HG03280 (cell line): Measurements from ENCODE around the gene C1orf210.
A peak's percentile ranks its signal among the peaks of the same experiment; 100 is the strongest.

Experiments used
- ATAC-seq: cut with Tn5 transposase; IDR thresholded peaks from one replicate; pipeline ENCODE4 v1.9.1; 2021; ENCODE audit warnings: mild to moderate bottlenecking, moderate library complexity; ENCODE audit not compliant: unreplicated experiment

C1orf210 gene

DNA sequence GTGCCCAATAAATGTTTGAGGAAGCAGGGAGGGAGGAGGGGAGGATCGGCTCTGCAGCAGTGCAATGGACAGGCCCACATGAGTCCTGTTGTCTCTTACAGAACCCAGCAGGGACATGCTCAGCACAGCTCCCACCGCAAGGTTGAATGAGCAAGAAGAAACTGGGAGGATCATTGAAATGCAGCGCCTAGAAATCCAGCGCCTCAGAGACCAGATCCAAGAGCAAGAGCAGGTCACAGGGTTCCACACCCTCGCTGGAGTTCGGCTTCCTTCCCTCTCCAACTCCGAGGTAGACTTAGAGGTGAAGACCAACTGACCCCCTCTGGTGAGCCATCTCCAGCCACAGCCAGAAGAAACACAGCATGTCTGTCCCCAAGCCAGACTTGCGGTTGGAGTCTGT, 31.5 kb downstream of the C1orf210 start:
- no peak for ATAC-seq

DNA sequence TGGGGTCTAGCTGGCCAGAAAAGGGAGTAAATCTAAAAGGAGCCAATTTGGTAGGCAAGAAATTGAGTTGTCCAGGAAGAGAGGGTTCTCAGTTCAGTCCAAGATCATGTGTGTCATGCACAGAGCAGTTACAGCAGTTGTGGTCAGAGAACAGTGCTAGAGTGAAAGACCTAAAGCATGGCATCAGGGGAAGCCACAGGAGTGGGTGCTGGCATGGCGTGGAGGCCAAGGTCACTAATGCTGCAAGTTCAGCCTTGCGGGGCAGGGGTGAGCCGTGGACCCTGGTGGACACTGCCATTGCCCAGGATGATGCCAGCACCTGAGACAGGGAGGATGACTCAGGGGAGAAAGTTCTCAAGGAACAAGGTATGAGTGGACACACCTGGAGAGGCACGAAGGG, 32.2 kb downstream of the C1orf210 start:
- ATAC-seq = no peak

DNA sequence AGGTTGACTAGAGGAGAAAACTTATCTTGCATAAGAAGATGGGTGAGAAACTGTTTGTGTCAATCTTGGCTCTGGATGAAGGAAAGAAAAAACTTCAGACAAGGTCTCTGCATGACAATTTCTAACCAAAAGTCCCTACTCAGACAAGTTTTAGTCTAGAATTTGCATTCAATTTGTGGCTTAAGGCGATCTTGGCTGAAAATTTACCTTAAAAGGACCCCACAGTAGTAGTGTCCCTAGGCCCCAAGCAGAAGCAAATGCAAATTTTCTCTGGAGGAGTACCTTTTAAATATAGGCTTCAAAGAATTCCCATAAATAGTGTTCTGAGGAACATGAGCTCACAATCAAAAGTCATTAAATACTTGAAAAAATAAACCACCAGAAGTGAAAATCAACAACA, 33.2 kb downstream of the C1orf210 start:
- ATAC-seq = no peak

DNA sequence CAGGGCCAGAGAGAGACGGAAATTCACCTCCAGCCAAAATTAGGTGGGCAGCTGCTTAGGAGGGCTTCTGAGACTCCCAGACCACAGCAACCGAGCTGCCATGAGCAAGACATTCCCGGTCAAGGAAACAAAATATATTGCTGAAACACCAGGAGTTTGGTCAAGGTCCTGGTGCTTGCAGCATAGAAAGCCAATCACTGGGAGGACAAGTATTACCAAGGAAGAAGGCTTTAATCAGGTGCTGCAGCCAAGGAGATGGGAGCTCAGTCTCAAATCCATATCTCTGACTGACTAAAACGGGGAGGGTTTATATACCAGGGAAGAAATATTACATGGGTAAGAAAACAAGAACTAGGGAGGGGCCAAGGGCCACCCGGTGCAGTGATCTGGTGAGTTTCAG, 34.4 kb downstream of the C1orf210 start:
- ATAC-seq = no peak

DNA sequence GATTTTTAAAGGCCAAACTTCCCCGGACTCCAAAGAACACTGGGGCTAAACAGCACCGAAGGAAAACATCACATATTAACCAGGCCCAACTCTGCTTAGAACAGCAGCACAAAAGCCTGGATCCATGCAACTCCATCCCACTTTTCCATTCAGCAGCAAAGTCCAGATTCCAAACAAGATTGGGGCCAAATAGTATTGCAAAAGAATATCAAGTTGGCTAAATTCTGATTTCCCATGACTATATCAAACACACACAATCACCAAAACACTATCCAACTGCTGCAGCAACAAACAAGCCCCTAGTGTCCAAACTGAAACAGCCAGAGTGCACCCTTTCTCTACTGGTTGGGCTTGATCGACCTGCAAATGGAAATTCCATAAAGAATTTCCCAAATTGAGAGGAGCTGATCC, 35.0 kb downstream of the C1orf210 start:
- ATAC-seq = no peak

DNA sequence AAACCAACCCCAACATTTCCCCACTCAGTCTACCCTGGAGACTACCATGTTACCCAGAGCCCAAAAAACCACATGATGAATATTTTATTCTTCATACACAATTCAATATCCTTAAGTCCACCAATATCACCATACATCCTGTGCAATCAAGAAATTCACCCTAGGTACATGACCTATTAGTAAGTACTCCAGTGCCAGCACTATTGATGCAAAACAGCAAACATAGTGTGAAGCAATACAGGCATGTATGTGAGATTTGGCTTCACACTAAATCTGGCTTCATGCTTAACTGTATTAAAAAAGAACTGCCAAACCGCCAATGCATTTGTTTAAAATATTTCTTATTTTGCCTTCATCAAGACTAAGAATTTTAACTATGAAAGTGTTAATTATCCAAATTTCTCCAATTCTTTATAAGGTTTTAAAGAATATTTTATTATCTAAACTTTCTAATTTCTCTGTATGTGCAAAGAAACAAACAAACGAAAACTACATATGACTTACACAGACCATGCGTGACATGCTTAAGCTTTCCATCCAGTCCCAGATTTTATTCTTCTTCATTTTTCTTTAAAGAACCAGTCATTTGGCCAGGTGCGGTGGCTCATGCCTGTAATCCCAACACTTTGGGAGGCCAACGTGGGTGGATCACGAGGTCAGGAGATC, 38.0 kb downstream of the C1orf210 start:
- no peak for ATAC-seq

DNA sequence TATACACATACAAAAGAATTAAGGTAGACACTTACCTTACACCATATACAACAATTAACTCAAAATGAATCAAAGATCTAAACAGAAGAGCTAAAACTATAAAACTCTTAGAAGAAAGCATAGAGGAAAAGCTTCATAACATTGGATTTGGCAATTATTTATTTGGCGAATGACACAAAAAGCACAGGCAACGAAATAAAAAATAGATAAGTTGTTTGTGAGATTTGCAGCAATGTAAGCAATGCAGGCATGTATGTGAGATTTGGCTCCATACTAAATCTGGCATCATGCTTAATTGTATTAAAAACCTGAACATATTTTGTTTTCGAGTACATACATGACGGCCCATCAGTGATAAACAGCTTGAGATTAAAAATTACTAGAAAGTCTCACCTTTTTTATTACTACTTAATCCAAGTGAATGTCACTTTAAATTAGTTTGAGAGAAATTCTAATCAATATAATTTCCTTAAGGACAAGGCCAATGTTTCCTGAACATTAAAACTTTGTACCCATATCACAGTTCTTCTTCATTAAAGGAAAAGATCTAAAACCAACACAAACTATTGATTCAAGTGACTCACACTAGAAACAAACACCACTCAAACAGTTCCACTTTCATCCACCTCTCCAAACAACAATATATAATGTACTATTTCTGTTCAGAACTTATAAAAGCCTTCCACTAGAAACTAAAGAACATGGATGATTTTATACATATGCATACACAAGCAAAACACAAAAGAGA, 38.7 kb downstream of the C1orf210 start:
- ATAC-seq = no peak

DNA sequence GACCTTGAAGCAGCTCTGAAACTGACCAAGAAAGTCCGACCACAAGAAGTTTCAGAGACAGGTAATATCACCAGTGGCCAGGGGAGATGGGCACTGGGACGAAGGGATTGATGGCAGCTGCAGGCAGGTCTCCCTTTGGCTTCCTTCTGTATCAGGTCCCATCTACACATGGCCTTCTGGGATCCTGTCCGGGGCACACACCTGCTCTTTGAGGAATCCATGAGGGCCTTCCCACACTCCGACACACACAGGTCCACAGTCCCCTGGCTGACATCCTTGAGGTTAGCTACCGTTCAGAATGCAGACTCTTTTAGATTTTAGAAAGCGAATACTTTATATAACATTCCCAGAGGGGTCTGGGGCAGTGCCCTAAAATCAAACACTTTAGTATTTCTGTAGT, 42.1 kb downstream of the C1orf210 start:
- no peak for ATAC-seq

DNA sequence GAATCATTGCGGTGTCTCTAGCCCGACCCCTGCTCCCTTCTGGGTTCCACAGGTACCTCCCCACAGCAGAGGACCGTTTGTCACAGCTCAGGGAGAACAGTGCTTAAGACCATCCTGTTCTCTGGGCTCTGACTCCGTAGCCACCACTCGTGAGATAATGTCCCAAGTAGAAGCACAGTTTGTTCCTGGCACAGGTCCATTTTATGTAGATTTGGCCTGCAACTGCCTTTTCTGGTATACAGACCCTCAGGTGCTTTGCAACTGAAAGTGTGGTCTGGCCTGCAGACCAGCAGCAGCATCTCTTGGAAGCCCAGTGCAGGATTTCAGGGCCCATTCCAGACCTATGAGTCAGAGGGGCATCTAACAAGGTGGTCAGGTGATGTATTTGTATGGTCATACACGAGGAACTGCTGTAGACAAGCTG, 44.0 kb downstream of the C1orf210 start:
- ATAC-seq = no peak

DNA sequence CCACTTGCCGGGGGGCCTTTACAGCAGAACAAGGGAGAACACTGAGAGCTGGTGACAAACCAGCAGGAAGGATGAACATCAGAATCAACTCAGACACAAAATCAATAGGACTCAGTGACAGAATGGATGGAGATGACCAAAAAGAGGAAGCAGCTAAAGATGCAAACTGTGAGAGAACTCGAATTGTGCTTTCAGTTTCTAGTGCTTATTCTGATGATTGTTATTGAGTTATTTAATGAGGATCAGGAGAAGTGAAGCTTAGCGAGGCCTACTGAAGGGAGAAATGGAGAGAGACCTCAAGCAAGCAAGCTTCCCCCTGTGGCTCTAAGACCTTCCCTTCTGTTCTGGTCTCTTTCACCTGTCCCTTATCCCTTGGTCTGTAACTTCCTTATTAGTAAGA, 45.9 kb downstream of the C1orf210 start:
- ATAC-seq = peak; percentile 73

DNA sequence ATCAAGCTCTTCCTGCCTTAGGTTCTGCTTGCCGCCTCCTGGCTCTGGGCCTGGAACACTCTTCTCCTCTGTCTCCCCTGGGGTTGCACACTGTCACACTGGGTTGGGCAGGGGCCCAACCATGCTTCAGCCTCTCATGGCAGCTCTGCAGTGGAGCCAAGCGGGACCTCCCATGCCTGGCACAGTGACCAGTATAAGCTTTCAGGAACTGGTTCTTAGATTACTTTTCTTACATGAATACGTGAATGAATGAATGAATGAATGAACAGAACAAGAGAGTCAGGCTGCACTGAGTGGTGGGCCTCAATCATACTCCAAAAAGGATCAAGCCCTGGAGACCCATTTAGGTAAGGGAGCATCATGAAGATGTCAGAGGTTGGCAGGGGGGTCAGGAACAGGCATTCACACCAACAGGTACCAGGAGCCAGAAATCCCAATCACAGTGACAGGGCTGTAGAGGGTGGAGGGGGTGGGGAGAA, 46.4 kb downstream of the C1orf210 start:
- peak; percentile 24 for ATAC-seq

DNA sequence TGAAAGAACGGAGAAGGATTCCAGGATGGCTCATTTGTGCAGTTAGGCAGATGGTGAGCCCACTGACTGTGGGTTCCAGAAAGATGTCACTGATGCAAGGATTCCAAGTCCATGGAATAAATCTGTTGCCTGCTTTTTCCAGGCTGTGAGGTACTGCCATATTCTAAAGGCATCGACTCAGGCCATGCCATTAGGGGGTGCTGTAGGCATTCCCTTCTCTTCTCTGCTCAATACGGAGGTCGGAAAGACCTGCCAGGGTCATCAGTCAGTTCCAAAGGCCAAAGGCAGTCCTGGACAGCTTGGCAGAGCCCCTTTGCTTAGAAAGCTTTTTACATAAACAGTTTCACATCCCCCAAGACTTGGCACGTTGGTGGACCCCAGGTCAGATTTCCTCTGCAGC, 47.3 kb downstream of the C1orf210 start:
- no peak for ATAC-seq

DNA sequence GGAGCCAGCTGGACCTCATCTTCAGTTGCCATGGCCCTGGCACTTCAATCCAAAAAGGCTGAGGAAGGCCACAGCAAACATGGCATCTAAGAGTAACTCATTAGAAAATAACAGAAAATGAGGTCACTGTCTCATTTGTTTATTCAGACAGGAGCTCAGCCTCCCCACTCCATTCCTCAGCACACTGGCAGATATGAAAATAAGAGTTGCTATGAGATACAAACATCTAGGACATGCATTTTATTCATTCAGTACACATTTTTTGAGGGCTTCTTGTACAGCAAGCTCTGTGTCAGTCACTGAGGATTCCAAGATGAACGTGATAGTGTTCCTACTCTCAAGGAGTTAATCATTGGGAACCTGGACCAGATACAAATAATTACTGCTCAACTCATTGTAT, 48.3 kb downstream of the C1orf210 start:
- ATAC-seq = no peak

DNA sequence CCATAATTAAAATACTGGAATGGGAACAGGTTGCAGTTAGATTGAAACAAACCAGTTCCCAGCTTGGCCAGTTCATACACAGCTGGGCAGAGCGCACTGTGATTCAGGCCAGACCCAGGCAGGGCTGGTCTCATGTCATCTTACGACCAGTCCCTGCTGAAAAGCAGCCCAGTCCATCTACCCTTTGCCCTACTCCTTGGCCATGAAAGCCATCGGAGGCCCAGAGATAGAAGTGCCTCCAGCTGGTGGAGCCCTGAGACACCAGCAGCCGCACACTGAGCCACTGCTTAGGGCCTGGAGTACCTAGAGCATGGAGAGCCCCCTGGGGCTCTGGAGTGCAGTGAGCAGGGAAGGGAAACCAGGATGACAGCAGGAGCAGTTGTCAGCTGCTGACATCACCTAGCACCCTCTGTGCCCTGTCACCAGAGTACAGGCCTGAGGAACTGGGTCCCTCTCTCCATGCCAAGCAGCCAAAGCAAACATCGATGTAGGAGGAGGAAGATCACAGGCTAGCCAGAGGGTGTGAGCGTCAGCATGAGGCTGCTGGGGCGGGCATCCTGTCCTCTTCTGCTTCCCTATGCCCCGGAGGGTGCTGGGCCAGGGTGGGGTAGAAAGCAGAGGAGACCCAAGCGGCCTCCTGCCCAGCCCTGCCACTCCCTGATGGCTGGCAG, 49.8 kb downstream of the C1orf210 start:
- ATAC-seq = no peak

DNA sequence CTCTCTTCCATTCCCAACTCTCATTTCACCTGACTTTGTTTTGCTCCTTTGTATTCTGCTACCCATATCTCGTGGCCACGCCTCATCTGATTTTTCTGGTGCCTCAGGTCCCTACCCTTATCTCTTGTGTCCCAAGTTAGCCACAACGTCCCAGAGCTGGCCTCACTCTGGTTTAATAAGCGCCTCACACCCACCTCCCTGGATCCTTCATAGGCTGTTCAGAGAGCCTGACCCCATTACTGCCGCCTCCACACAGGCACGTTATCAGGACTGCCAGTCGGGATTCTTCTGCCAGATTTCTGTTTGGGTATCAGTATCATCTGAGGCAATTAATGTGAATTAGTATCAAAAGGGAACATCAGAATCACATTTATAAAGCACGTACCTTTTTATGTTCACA, 50.3 kb downstream of the C1orf210 start:
- ATAC-seq = no peak

DNA sequence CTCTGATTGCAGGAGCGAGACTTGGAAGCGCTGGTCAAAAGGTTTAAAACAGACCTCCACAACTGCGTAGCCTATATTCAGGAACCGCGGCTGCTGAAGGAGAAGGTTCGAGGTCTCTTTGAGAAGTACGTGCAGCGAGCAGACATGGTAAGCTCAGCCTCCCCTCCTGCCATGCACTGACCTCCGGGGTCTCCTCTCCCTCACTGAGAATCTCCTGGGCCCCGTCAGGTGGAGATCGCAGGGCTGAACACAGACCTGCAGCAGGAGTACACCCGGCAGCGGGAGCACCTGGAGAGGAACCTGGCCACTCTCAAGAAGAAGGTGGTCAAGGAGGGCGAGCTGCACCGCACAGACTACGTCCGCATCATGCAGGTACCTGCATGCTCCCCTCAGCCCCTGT, 51.1 kb downstream of the C1orf210 start:
- no peak for ATAC-seq

DNA sequence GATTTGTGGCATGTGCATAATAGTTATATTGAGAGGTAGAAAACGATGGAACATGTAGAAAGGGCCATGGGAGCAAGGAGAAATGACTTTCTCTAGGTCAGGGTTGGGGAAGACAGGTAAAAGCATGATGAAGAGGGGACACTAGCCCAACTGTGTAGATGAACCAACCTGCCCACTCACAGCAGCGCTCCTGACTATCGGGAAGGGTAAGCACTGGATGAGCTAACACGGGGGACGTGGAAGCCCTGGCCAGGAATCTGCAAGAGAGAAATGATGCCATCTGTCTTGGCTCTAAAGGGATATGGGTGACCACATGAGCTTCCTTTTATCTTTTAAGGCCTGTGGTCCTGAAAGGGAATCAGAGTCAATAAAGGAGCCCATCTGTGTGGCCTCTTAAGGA, 51.8 kb downstream of the C1orf210 start:
- ATAC-seq = no peak

DNA sequence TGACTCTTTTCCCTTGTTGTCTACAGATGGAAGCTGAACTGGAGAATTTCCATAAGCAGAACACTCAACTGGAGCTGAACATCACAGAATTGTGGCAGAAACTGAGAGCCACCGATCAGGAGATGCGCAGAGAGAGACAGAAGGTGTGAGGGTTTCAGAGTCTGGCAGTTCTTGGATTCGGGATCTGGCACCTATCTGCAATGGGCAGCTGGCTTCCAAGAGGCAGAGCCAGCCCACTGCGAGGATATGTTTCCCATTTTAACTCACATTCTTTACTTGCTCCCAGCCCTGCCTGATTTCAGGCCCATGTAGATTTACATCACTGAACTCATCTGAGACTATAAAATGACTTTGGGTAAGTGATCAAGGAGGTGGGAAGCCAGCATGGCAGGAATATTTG, 52.9 kb downstream of the C1orf210 start:
- no peak for ATAC-seq

DNA sequence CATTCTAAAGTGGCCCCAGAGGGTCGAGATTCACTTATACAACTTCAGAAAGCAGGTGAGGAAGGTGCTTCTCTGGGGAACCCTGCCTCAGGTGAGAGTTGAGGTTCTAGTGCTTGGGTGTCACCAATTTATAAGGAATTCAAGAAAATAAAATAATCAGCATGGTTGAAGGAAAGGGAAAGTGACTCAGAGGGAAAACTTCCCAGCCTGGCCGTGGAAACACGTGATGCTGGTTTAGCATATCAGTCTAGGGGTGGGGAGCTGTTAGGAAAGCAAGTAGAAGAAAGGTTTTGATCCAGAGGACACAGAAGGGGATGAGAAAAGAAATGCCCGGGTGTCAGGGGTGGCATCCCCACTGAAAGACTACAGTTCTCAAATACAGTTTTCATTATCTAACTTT, 53.3 kb downstream of the C1orf210 start:
- no peak for ATAC-seq
